SK-N-SH (cell line): ENCODE data around the gene LAP3.

Source experiments
- RAD21 ChIP-seq: IDR thresholded peaks from 2 replicates; pipeline ENCODE4 v1.6.1; 2012; ENCODE audit warnings: mild to moderate bottlenecking, low read length
- TF ChIP-seq, protein P1 (sequence below): fragments of 200-600 bp; sonication (generic); IDR thresholded peaks from 2 replicates; pipeline ENCODE4 v1.6.1; 2017; ENCODE audit warnings: antibody characterized with exemption, mild to moderate bottlenecking, moderate library complexity

DNA sequence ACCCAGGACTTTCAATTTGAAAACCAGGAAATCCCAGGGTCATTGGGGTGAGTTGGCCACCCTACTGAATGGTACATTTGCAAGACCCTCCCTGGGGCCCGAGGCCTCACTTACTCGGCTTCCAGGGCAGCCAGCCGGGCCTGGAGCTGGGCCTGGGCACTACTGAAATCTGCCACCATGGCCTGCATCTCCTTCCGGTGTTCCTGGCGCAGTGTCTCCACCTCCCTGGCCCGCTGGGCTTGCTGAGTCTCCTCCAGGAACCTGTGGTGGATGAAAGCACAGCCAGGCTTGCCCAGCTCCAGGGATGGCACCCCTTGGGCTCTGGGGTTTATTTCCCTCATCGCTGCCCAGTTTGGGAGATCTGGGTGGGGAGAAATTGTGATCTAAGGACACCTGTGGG lies 62.1 kb downstream of the LAP3 start:
- TF ChIP-seq, protein P1, sequence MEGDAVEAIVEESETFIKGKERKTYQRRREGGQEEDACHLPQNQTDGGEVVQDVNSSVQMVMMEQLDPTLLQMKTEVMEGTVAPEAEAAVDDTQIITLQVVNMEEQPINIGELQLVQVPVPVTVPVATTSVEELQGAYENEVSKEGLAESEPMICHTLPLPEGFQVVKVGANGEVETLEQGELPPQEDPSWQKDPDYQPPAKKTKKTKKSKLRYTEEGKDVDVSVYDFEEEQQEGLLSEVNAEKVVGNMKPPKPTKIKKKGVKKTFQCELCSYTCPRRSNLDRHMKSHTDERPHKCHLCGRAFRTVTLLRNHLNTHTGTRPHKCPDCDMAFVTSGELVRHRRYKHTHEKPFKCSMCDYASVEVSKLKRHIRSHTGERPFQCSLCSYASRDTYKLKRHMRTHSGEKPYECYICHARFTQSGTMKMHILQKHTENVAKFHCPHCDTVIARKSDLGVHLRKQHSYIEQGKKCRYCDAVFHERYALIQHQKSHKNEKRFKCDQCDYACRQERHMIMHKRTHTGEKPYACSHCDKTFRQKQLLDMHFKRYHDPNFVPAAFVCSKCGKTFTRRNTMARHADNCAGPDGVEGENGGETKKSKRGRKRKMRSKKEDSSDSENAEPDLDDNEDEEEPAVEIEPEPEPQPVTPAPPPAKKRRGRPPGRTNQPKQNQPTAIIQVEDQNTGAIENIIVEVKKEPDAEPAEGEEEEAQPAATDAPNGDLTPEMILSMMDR: no peak
- no peak for TF ChIP-seq RAD21
